ENCODE data around the gene SPINT1.

Gene SPINT1

DNA sequence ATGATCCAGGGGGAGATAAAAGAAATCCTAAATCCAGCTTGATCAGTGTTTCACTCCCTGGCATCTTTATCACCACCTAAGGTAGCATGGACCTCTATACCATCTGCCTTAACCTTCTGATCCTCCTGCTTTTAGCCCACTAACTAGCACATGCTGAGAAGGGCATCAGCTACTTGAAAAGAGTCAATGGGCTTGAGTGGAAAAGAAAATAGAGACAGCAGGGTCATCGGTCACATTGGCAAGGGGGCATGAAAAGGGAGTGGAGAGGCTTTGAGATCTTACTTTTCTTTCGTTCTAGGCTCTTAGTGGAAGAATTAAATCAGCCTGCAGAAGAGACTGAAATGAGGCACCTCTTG is 37.2 kb upstream of the SPINT1 start:
- no peak for TF ChIP-seq ISL1 (CRISPR knock-in tag; IDR thresholded peaks at IDR 0.05)
- no peak; the same call in 2 of the 3 replicates for ATAC-seq

DNA sequence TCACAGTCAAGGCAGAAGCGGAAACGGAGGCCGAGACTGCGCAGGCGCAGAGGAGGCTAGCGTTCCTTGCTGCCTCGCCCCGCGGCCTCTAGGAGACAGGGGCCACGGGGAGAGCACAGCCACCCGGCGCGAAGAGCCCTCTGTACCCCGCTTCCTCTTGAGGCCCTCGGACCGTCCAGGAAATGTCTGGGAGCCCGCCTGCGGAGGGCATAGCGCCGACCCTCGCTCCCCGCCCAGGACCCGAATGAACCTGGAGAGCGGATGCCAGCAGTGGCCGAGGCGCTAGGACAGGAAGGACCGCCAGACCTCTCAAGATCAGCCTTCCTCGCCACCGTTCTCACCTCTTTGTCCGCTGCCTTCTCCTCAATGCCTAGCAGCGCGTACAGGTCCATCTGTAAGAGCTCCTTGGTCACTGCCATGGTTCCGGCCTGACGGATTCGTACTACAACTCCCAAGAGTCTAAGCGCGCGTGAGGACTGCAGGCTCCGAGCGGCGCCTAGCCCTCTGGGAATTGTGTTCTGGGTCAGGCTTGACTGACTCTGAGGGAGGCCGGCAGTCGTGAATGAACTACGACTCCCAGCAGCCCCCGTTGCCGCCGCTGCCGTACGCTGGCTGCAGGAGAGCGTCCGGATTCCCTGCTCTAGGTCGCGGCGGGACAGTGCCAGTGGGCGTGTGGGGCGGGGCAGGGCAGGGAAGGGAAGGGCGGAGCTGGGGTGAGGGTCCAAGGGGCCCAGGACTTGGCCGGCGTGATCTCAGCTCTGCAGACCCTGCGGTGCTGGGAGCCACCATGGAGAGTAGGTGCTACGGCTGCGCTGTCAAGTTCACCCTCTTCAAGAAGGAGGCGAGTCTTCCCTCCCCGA is 36.6 kb upstream of the SPINT1 start, which contains the start of the genes DNAJC17 and ZFYVE19:
DNAJC17 (minus strand) TSS at position 446 of the 860 bp plus-strand sequence; CDS start at position 419, 27 bp downstream.
ZFYVE19 (plus strand) TSS at position 62 of the 860 bp plus-strand sequence; CDS start at position 563, 501 bp downstream.
- TF ChIP-seq SNAI2 (CRISPR knock-in tag; IDR thresholded peaks at IDR 0.05) (no peak), TCF4 (CRISPR knock-in tag; IDR thresholded peaks at IDR 0.05; ENCODE audit: borderline replicate concordance) (no peak), RARB (CRISPR knock-in tag; IDR thresholded peaks at IDR 0.05) (no peak), ZNF70 (CRISPR knock-in tag; IDR thresholded peaks at IDR 0.05) (no peak), ESRRG (CRISPR knock-in tag; IDR thresholded peaks at IDR 0.05) (no peak), CSDC2 (CRISPR knock-in tag; IDR thresholded peaks at IDR 0.05) (no peak), ZC3H10 (CRISPR knock-in tag; IDR thresholded peaks at IDR 0.05) (no peak), ISL1 (CRISPR knock-in tag; IDR thresholded peaks at IDR 0.05) (no peak), ZNF565 (CRISPR knock-in tag; conservative IDR thresholded peaks at IDR 0.05; ENCODE audit: low read depth) (no peak), OSR1 (CRISPR knock-in tag; IDR thresholded peaks at IDR 0.05) (no peak), ZFP30 (CRISPR knock-in tag; IDR thresholded peaks at IDR 0.05) (no peak), GLIS3 (CRISPR knock-in tag; IDR thresholded peaks at IDR 0.05) (no peak)
- TF ChIP-seq, protein P1, sequence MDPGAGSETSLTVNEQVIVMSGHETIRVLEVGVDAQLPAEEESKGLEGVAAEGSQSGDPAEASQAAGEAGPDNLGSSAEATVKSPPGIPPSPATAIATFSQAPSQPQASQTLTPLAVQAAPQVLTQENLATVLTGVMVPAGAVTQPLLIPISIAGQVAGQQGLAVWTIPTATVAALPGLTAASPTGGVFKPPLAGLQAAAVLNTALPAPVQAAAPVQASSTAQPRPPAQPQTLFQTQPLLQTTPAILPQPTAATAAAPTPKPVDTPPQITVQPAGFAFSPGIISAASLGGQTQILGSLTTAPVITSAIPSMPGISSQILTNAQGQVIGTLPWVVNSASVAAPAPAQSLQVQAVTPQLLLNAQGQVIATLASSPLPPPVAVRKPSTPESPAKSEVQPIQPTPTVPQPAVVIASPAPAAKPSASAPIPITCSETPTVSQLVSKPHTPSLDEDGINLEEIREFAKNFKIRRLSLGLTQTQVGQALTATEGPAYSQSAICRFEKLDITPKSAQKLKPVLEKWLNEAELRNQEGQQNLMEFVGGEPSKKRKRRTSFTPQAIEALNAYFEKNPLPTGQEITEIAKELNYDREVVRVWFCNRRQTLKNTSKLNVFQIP (CRISPR knock-in tag; IDR thresholded peaks at IDR 0.05; ENCODE audit: borderline replicate concordance, low read depth) = no peak
- TF ChIP-seq, protein P2, sequence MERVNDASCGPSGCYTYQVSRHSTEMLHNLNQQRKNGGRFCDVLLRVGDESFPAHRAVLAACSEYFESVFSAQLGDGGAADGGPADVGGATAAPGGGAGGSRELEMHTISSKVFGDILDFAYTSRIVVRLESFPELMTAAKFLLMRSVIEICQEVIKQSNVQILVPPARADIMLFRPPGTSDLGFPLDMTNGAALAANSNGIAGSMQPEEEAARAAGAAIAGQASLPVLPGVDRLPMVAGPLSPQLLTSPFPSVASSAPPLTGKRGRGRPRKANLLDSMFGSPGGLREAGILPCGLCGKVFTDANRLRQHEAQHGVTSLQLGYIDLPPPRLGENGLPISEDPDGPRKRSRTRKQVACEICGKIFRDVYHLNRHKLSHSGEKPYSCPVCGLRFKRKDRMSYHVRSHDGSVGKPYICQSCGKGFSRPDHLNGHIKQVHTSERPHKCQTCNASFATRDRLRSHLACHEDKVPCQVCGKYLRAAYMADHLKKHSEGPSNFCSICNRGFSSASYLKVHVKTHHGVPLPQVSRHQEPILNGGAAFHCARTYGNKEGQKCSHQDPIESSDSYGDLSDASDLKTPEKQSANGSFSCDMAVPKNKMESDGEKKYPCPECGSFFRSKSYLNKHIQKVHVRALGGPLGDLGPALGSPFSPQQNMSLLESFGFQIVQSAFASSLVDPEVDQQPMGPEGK (CRISPR knock-in tag; IDR thresholded peaks at IDR 0.05; ENCODE audit: borderline replicate concordance) = no peak
- TF ChIP-seq, protein P3, sequence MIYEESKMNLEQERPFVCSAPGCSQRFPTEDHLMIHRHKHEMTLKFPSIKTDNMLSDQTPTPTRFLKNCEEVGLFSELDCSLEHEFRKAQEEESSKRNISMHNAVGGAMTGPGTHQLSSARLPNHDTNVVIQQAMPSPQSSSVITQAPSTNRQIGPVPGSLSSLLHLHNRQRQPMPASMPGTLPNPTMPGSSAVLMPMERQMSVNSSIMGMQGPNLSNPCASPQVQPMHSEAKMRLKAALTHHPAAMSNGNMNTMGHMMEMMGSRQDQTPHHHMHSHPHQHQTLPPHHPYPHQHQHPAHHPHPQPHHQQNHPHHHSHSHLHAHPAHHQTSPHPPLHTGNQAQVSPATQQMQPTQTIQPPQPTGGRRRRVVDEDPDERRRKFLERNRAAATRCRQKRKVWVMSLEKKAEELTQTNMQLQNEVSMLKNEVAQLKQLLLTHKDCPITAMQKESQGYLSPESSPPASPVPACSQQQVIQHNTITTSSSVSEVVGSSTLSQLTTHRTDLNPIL (CRISPR knock-in tag; IDR thresholded peaks at IDR 0.05; ENCODE audit: low read depth) = no peak
- TF ChIP-seq, protein P4, sequence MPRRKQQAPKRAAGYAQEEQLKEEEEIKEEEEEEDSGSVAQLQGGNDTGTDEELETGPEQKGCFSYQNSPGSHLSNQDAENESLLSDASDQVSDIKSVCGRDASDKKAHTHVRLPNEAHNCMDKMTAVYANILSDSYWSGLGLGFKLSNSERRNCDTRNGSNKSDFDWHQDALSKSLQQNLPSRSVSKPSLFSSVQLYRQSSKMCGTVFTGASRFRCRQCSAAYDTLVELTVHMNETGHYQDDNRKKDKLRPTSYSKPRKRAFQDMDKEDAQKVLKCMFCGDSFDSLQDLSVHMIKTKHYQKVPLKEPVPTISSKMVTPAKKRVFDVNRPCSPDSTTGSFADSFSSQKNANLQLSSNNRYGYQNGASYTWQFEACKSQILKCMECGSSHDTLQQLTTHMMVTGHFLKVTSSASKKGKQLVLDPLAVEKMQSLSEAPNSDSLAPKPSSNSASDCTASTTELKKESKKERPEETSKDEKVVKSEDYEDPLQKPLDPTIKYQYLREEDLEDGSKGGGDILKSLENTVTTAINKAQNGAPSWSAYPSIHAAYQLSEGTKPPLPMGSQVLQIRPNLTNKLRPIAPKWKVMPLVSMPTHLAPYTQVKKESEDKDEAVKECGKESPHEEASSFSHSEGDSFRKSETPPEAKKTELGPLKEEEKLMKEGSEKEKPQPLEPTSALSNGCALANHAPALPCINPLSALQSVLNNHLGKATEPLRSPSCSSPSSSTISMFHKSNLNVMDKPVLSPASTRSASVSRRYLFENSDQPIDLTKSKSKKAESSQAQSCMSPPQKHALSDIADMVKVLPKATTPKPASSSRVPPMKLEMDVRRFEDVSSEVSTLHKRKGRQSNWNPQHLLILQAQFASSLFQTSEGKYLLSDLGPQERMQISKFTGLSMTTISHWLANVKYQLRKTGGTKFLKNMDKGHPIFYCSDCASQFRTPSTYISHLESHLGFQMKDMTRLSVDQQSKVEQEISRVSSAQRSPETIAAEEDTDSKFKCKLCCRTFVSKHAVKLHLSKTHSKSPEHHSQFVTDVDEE (CRISPR knock-in tag; IDR thresholded peaks at IDR 0.05) = no peak
- ATAC-seq = peak; percentile 99

DNA sequence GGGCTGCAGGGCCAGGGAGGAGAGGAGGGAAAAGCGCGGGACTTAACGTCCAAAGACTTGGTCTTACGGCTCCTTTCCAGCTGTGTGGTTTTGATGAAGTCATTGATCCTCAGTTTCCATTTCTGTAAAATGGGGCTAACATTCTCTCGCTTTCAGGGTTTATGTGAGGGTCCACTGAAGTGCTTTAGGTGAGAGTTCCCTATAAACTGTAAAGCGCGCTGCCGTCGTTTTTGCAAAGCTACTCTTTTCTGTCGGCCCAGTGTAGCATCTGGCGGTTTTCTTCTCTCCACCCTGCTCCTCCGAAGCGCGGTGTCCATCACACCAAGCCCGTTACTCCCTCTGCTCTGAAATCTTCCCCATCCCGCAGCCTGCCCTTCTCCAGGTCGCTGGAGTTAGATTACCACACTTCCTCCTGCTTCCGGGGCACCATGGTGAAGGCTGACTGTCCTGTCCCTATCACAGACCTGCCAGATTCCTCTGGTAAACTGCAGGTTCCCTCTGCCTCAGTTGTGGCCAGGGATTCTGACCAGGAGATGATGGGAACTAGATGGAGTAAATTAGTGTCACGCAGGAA is 35.9 kb upstream of the SPINT1 start:
- TF ChIP-seq SNAI2 (CRISPR knock-in tag; IDR thresholded peaks at IDR 0.05) (no peak), PPARA (CRISPR knock-in tag; IDR thresholded peaks at IDR 0.05; ENCODE audit: borderline replicate concordance) (no peak), ZFP3 (CRISPR knock-in tag; IDR thresholded peaks at IDR 0.05) (no peak), CSDC2 (CRISPR knock-in tag; IDR thresholded peaks at IDR 0.05) (no peak), RARB (CRISPR knock-in tag; IDR thresholded peaks at IDR 0.05) (no peak), OSR1 (CRISPR knock-in tag; IDR thresholded peaks at IDR 0.05) (no peak), ZNF565 (CRISPR knock-in tag; conservative IDR thresholded peaks at IDR 0.05; ENCODE audit: low read depth) (no peak), TCF4 (CRISPR knock-in tag; IDR thresholded peaks at IDR 0.05; ENCODE audit: borderline replicate concordance) (no peak), TOX (CRISPR knock-in tag; IDR thresholded peaks at IDR 0.05; ENCODE audit: borderline replicate concordance) (no peak), ISL1 (CRISPR knock-in tag; IDR thresholded peaks at IDR 0.05) (no peak), ARNTL (CRISPR knock-in tag; IDR thresholded peaks at IDR 0.05; ENCODE audit: borderline replicate concordance, low read depth) (no peak), ZC3H10 (CRISPR knock-in tag; IDR thresholded peaks at IDR 0.05) (no peak)
- TF ChIP-seq, protein P2 (CRISPR knock-in tag; IDR thresholded peaks at IDR 0.05; ENCODE audit: borderline replicate concordance) = no peak
- TF ChIP-seq, protein P3 (CRISPR knock-in tag; IDR thresholded peaks at IDR 0.05; ENCODE audit: low read depth) = no peak
- TF ChIP-seq, protein P4 (CRISPR knock-in tag; IDR thresholded peaks at IDR 0.05) = no peak
- peak; percentile 1; the same call in 1 of the 3 replicates for ATAC-seq

Measured in SK-N-SH treated with all-trans-retinoic acid at 6 μM for 48 hours (cell line).